ENCODE results near the gene LIPE.

DNA sequence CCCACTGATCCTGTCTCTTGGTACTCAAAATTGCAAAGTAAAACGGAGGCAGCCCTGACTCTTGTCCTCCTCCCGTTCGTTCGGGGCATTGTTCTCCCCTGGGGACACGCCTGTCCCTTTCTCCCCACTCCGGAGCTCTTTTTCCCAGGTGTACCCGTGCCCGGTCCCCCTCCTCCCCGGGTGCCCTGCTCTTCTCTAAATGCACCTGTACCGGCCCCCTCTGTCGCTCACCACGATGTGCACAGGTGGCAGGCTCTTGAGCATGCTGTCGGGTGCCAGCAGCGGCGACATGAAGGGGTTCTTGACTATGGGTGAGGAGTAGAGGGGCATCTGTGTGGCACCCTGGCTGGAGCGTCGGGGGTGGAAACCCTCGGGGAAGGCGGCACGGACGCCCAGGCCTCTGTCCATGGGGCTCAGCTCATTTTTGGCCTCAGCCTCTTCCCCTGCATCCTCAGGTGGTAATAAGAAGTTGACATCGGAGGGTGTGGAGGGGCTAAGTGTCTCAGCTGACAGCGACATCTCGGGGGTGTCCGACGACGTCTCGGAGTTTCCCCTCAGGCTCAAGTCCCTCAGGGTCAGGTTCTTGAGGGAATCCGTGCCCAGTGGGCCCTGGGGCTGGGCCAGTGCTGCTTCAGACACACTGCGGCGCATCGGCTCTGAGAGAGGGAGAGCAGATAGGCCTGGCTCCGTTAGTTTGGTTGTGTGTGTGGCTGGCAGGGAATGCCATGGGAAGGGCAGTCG, 24.6 kb downstream of the LIPE start:
- TF ChIP-seq EZH2 (IDR thresholded peaks at IDR 0.05; ENCODE audit: insufficient read depth, poor library complexity, severe bottlenecking) (no peak), EZH2phosphoT487 (IDR thresholded peaks at IDR 0.05; ENCODE audit: insufficient read depth, low read depth) (no peak)
